Rectal smooth muscle tissue (tissue), 1 donor: ENCODE data around the gene QSOX2.

ENCODE experiments used
- H3K27ac ChIP-seq: one replicate; pipeline ENCODE4 v1.7.0; 2013; ENCODE audit warnings: low read depth, low read length, inconsistent platforms
- H3K27me3 ChIP-seq: one replicate; pipeline ENCODE4 v1.7.0; 2013; ENCODE audit warnings: low read length; ENCODE audit not compliant: control insufficient read depth, insufficient read depth
- H3K36me3 ChIP-seq: one replicate; pipeline ENCODE4 v1.7.0; 2013; ENCODE audit warnings: low read length; ENCODE audit not compliant: control insufficient read depth, insufficient read depth
- H3K4me1 ChIP-seq: one replicate; pipeline ENCODE4 v1.7.0; 2013; ENCODE audit warnings: low read length; ENCODE audit not compliant: control insufficient read depth, insufficient read depth
- H3K4me3 ChIP-seq: one replicate; pipeline ENCODE4 v1.7.0; 2013; ENCODE audit warnings: low read length
- H3K9ac ChIP-seq: one replicate; pipeline ENCODE4 v1.7.0; 2013; ENCODE audit warnings: low read length

QSOX2 gene

DNA sequence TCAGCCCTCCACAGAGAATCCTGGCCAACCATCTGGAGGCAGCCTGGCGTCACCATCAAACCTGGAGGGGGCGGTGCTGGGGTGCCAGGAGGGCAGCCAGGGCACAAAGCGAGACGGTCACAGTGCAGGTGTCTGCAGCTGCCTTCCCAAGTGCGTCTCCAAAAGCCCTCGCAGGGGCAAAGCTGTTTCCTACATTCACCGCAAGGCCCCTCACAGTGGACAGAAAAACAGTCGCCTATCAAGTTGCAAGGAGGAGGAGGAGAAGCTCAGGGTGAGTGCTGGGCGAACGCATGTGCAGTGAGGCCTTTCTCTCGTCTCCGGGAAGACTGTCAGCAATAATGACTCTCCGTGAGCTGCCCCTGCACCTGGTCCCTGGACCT lies 22.7 kb downstream of the QSOX2 start:
- Histone ChIP-seq H3K27me3 (no peaks in the 10 kb centered on the region), H3K27ac (no peak overlapping the region), H3K9ac (no peak overlapping the region), H3K4me1 (no peaks in the 10 kb centered on the region), H3K4me3 (no peak overlapping the region), H3K36me3 (peaks cover 15% of the 10 kb centered on the region)

DNA sequence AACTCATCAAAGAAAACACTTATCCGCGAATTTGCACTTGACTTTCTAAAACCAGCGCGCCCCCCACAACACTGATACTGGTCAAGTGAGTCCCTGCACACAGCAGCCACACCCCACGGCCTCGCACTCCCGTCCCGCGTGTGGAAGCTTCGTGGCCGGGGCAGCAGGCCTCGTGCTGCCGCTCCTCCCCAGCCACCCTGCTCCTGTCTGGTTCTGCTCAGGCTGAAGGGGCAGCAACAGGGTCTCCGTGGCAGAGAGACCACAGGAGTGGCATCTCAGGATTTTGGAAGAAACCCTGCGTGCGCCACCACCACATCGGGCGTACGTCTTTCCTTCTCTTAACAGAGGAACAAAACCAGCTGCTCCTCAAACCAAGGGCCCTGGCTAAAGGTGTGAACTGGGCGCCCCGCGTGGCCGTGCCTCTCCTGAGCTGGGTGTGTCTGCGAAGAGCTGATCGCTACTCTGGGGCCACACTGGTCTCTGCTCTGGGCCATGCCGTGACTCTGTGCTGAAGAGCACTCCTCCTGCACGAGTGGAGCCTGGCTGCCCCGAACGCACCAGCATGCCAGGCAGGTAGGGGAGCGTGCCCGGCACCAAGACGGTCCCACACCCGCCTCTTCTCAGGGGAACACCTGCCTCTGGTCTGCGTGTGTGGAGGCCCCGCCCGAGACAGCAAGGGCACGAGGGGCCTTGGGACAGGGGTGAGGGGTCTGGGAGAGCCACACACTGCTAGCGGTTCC lies 23.3 kb downstream of the QSOX2 start:
- no peak overlapping the region for H3K27ac ChIP-seq
- H3K27me3 ChIP-seq = no peaks in the 10 kb centered on the region
- H3K9ac ChIP-seq = no peak overlapping the region
- H3K4me1 ChIP-seq = no peaks in the 10 kb centered on the region
- H3K36me3 ChIP-seq = peaks cover 16% of the 10 kb centered on the region
- no peak overlapping the region for H3K4me3 ChIP-seq

DNA sequence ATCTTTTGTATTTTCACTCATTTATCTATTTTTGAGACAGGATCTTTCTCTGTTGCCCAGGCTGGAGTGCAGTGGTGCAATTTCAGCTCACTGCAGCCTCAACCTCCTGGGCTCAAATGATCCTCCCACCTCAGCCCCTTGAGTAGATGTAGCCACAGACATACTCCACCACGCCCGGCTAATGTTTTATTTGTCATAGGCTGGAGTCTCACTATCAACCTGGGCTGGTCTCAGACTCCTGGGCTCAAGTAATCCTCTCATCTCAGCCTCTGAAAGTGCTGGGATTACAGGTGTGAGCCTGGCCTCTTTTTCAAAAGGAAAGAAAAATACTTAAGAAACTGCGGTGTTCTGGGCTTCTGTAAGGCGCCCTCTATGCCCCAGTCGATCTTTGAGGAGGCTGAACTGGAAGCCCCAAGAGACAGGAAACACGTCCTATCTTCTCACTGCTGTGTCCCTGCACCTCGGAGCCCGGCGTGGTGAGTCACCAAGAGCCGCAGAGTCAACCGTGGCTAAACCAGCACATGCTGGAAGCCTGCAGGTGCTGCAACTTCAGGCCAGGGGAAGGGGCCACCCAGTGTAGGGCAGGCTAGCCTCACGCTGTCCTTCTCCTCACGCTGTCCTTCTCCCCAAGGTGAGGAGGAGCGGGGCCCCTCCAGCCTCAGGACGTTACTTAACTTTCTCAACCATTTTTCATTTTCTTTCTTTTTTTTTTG lies 25.4 kb downstream of the QSOX2 start:
- Histone ChIP-seq H3K9ac (no peak overlapping the region), H3K4me1 (no peaks in the 10 kb centered on the region), H3K27me3 (no peaks in the 10 kb centered on the region), H3K36me3 (peaks cover 26% of the 10 kb centered on the region), H3K27ac (no peak overlapping the region), H3K4me3 (no peak overlapping the region)

DNA sequence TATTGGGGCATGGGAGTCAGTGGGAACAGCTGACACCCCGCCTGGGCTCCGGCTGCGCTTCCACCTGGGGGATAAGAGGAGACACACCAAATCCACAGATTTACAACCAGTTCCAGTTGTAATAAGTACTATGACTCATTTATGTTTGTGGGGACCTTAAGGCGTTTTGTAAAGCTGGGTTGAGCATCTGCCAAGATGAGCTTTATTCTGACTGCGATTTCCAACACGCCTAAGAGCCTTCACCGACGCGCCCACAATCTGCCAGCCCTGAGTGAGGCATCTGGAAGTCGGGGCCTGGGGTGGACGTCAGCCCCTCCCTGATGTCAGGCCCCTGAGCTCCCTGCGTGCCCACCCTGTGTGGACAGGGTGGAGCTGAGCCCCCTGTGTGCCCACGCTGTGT lies 26.3 kb downstream of the QSOX2 start:
- H3K36me3 ChIP-seq = peaks cover 29% of the 10 kb centered on the region
- no peak overlapping the region for H3K9ac ChIP-seq
- H3K4me1 ChIP-seq = no peaks in the 10 kb centered on the region
- H3K4me3 ChIP-seq = no peak overlapping the region
- no peaks in the 10 kb centered on the region for H3K27me3 ChIP-seq
- no peak overlapping the region for H3K27ac ChIP-seq

DNA sequence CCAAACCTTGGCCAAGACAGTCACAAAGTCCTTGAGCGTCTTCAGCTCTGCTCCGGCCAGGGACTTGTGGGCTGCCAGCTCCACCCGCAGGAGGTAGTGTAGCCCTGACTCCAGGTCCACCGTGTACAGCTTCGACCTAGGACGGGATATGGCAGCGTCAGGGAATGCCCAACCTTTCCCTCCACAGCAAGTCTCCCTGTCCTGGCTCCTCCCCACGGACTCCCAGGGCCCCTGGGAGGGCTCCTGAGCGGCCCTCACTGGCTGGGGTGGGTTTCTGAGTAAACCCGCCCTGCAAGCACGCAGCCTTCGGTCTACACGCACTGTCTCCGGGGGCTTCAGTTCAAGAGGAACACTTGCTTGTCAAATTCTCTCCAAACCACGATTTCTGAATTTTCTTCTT lies 26.9 kb downstream of the QSOX2 start:
- Histone ChIP-seq H3K27me3 (no peaks in the 10 kb centered on the region), H3K4me1 (no peaks in the 10 kb centered on the region), H3K9ac (no peak overlapping the region), H3K27ac (no peak overlapping the region), H3K36me3 (peaks cover 30% of the 10 kb centered on the region), H3K4me3 (no peak overlapping the region)

DNA sequence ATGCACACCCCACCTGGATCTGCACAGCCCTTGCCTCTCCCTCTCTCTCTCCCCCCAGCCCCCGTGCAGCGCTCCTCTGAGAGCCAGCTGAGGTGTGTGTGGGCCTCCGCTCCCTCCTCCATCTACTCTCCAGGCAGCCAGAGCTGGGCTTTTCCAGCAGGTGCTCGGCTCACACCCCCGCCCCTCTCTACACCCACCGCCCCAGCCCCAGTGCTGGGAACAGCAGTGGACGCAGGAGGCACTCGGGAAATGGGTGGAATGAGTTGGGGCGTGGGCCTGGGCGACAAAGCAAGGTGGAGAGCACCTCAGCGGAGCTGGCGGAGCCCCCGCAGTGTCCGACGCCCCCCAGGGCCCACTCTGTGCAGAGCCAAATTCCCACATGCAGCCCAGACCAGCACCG lies 27.3 kb downstream of the QSOX2 start:
- Histone ChIP-seq H3K27me3 (no peaks in the 10 kb centered on the region), H3K4me1 (no peaks in the 10 kb centered on the region), H3K4me3 (no peak overlapping the region), H3K27ac (no peak overlapping the region), H3K9ac (no peak overlapping the region), H3K36me3 (peaks cover 30% of the 10 kb centered on the region)

DNA sequence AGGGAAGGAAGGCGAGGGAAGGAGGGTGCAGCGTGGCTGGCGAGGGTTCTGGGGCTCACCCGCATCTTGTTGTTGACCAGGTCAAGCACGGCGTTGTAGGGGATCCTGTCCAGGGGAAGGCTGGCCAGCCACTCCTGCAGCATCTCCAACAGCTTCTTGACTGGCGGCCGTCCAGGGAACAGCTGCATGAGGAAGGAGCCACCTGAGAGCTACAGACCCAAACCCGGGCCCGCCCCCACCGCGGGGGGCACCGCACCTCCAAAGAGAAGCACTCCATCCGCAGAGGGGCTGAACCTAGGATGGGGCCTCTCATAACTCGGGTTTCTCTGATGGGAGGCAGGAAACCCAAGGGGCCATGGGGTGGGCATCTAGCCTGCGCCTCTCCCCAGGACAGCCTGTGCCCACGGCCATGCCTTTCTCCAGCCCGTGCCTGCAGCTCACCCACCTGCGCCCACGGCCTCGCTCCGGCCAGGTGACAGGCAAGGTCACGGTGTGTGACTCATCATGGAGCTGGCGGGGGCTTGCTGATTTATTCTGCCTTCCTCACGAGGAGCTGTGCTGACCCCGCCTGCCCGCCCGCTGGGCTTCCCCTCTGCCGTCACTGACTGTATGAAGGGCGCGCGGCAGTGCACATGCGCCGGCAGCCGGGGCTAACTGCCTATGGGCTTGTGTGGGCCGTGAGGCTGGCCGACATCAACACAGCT lies 28.9 kb downstream of the QSOX2 start:
- Histone ChIP-seq H3K27ac (no peak overlapping the region), H3K27me3 (no peaks in the 10 kb centered on the region), H3K36me3 (peaks cover 27% of the 10 kb centered on the region)

DNA sequence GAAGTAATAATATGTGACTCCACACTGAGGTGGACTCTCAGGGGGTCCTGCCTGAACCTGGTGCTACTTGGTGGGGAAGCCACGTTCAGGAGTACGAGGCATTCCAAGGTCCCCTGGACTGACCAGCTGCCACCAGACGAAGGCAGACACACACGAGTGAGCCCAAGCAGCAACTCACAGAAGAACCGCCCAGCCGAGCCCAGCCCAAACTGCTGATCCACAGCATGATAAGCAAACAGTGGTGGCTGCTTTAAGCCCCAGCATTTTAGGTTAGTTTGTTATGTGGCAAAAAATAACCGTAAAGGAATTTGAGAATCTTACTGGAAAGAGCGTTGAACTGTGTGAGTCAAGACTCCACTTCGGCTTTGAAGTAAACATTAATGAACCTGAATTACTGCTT lies 31.9 kb downstream of the QSOX2 start:
- H3K27me3 ChIP-seq = no peaks in the 10 kb centered on the region
- no peak overlapping the region for H3K9ac ChIP-seq
- no peaks in the 10 kb centered on the region for H3K4me1 ChIP-seq
- no peak overlapping the region for H3K27ac ChIP-seq
- peaks cover 27% of the 10 kb centered on the region for H3K36me3 ChIP-seq
- H3K4me3 ChIP-seq = no peak overlapping the region

More for the DNA sequence above, 28.9 kb downstream of the QSOX2 start:
- Histone ChIP-seq H3K4me1 (no peaks in the 10 kb centered on the region), H3K4me3 (no peak overlapping the region), H3K9ac (no peak overlapping the region)

DNA sequence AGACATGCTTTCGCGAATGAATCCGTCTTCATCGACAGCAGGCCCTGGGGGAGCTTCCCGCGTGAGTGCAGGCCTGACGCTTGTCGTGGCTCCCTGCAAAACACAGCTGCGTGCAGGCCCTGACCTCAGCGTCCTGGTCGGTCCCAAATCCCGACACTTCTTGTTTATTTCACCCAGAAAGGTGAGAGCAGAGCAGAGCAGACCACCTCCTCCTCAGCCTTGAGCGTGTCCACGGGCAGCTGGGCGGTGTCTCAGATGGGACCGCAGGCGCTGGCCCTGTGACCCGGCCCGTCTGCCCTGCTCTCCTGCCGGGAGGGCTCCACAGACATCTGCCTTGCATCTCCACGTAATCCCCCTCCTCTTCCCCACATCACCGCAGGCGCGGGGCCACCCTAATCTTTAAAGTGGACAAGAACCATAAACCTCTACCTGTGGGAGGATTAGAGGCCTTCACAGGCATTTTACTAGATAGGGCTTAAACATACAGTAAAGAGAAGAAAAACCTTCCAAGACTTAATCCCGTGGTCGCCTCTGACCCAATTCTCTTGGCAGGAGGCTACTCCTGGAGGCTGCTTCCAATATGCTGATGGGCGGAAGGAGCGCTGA lies 33.2 kb downstream of the QSOX2 start:
- Histone ChIP-seq H3K27ac (no peak overlapping the region), H3K27me3 (no peaks in the 10 kb centered on the region), H3K4me3 (no peak overlapping the region), H3K9ac (no peak overlapping the region), H3K36me3 (peaks cover 25% of the 10 kb centered on the region), H3K4me1 (no peaks in the 10 kb centered on the region)

DNA sequence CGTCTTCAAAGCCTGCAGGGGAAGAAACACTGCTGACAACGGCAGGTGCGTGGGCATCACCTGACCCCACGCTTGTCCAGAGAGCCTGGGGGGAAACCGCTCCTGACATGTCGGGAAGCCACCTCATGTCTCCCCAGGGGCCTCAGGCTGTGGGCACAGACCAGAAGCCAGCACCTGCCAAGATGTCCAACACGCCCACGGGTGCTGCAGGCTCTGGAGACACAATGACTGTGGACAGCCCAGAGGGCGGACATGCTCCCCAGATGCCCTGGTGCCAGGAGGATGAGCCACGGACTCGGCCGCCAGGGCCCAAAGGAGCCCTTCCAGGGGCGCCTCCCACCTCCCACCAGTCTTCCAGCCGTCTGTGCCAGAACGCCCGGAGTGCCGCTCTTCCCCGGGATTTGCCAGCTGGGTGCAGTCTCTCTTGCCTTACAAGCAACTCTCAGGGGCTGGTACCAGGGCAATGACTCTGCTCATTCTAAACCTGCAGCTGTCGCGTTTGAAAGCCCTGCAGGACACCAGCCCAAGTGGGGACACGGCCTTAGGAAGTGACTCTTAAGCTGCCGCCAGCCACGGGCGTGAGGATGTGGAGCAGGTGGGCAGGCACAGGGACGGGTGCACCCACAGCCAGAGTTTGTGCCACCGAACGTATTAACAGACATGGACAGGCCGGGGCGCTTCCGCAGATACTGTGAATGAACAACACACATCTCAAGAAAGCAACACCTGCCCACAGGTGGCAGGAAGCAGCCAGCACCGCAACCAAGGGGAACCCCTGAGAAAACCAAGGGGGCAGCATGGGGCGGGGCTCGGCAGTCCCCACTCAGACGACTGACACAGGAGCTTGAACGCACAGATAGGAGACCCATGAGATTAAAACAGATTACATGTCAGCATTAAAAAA lies 33.9 kb downstream of the QSOX2 start:
- Histone ChIP-seq H3K4me3 (no peak overlapping the region), H3K27ac (no peak overlapping the region), H3K27me3 (no peaks in the 10 kb centered on the region), H3K36me3 (peaks cover 25% of the 10 kb centered on the region), H3K4me1 (no peaks in the 10 kb centered on the region), H3K9ac (no peak overlapping the region)

DNA sequence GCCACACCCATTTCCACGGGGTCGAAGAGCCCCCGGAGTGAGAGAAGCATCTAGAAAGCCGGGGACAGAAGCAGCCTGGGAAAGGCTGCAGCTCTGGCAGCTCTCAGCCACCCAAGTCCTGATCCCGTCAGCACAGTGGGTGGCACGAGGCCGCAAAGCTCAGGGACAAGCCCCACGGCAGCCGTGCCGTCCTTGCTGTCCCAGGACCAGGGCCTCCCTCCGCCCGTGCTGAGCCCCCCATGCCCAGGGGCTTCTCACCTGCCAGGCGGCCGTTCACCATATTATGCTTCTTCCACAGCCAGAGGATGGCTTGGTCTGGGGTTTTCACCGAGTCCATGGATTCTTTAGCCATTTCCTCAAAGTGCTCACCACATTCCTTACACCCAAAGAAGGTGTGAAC lies 34.6 kb downstream of the QSOX2 start:
- no peak overlapping the region for H3K27ac ChIP-seq
- H3K27me3 ChIP-seq = no peaks in the 10 kb centered on the region
- H3K4me3 ChIP-seq = no peak overlapping the region
- no peak overlapping the region for H3K9ac ChIP-seq
- H3K4me1 ChIP-seq = no peaks in the 10 kb centered on the region
- H3K36me3 ChIP-seq = peaks cover 20% of the 10 kb centered on the region

DNA sequence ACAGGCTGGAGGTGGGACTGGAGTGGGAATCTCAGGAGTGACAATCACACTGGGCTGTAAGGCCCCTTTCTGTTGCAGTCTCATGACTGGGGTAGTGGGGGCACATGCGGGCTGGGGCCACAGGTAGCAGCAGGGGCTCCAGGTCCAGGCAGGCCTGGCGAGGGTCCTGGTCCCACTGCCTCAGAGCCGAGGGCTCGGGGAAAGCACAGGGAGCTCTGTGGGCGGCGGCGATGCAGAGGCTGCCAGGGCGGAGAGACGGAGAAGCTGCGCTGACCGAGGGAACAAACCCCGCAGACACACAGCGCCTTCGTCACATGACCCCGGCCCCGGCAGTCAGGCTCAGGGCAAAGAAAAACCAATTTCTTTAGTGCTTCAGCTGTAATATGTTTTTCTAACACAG lies 35.3 kb downstream of the QSOX2 start:
- Histone ChIP-seq H3K27me3 (no peaks in the 10 kb centered on the region), H3K4me3 (no peak overlapping the region), H3K27ac (no peak overlapping the region), H3K36me3 (peaks cover 15% of the 10 kb centered on the region), H3K4me1 (no peaks in the 10 kb centered on the region), H3K9ac (no peak overlapping the region)
